ENCODE measurements around the gene PIK3R6.

- TF ChIP-seq CTCF (IDR thresholded peaks at IDR 0.05; ENCODE audit: low read length), result no peak
- TF ChIP-seq EZH2 (IDR thresholded peaks at IDR 0.05; ENCODE audit: borderline replicate concordance, low read length), result no peak
Observed at GRCh38 chr17:8896087-8896486, 28.6 kb upstream of the PIK3R6 start.

Measured in OCI-LY1 (cell line).